ENCODE results near the gene AGBL5. TPM values are rescaled to one million over a fixed set of nuclear protein-coding genes. Genes with fewer than 3 reads are reported as not detected.

The AGBL5 gene
- polyA plus RNA-seq (2011; rRNA removed) (48.3 and 52.7 TPM in 2 replicates), polyA plus RNA-seq (2017; fragmentation: RNase III; extraction: RNeasy Plus Mini Kit Qiagen cat#74134 plus additional on column Dnase treatment) (25.5 to 28.3 TPM (median 26.1 TPM) in 3 replicates), polyA minus RNA-seq (2011; rRNA and poly(A)+ RNA removed) (71.9 and 86.3 TPM in 2 replicates)
- polyA plus RNA-seq (2012; cell fraction: cytosol; rRNA removed): 34.6 and 40.5 TPM in 2 replicates
- 24.6 and 27.4 TPM in 2 replicates for polyA plus RNA-seq (2012; cell fraction: nucleus; rRNA removed)

GRCh38 chr2:27050996-27051901 is at the start of gene AGBL5:
AGBL5 (plus strand) TSS chr2:27051668; CDS start chr2:27052959, 1,291 bp downstream.
- peak; percentile 74 to 82 for ATAC-seq
- DNase-seq (ENCODE audit: low read depth in 1 of 2, low spot score in 1 of 2): peak; percentile 98 to 100
- Histone ChIP-seq H3K4me1 (peaks cover 13% of the 10 kb centered on the region; the same call in 2 of the 3 replicates), H3K4me3 (peak within 1 kb of the TSS; percentile 86), H3K27ac (peak within 1 kb of the TSS; percentile 83 to 93), H3K9me3 (no peaks in the 10 kb centered on the region), H3K4me2 (peak within 1 kb of the TSS; percentile 89)
- TF ChIP-seq HOXB5 (CRISPR knock-in tag; IDR thresholded peaks at IDR 0.05) (peak; percentile 76; the same call in 1 of the 2 replicates), POLR2A (IDR thresholded peaks at IDR 0.05; ENCODE audit: low read length) (peak; percentile 47), PBX3 (IDR thresholded peaks at IDR 0.05) (peak; percentile 55; the same call in 1 of the 2 replicates), MYC (IDR thresholded peaks at IDR 0.05; ENCODE audit: borderline replicate concordance, low read length) (peak; percentile 58; the same call in 1 of the 2 replicates), HOXA7 (CRISPR knock-in tag; IDR thresholded peaks at IDR 0.05) (peak; percentile 72), HDAC2 (IDR thresholded peaks at IDR 0.05) (no peak; the same call in 1 of the 2 replicates), BCL3 (IDR thresholded peaks at IDR 0.05) (peak; percentile 87; the same call in 2 of the 3 replicates), USF2 (IDR thresholded peaks at IDR 0.05) (no peak), NFE2L2 (conservative IDR thresholded peaks at IDR 0.05; ENCODE audit: low read length) (peak; percentile 20; the same call in 1 of the 2 replicates), E2F6 (IDR thresholded peaks at IDR 0.05; ENCODE audit: borderline replicate concordance, low read depth) (peak; percentile 99), CHD2 (IDR thresholded peaks at IDR 0.05; ENCODE audit: low read length, partially characterized antibody) (peak; percentile 18), NPAS2 (CRISPR knock-in tag; IDR thresholded peaks at IDR 0.05; ENCODE audit: borderline replicate concordance) (no peak; the same call in 1 of the 2 replicates), POLR2AphosphoS2 (conservative IDR thresholded peaks at IDR 0.05; ENCODE audit: low read length) (peak; percentile 96), MAZ (IDR thresholded peaks at IDR 0.05; ENCODE audit: borderline replicate concordance, low read depth, low read length) (0 out of 2 replicates have a peak, but pooled peaks have one; percentile 36), ATOH8 (CRISPR knock-in tag; IDR thresholded peaks at IDR 0.05; ENCODE audit: low read depth) (peak; percentile 87), EHMT2 (IDR thresholded peaks at IDR 0.05; ENCODE audit: low read depth) (no peak), PHF8 (IDR thresholded peaks at IDR 0.05; ENCODE audit: borderline replicate concordance, low read depth) (peak; percentile 48; the same call in 1 of the 2 replicates), JUN (IDR thresholded peaks at IDR 0.05) (peak; percentile 65 to 78), FOSL2 (IDR thresholded peaks at IDR 0.05) (no peak), FOSL2 (CRISPR knock-in tag; IDR thresholded peaks at IDR 0.05) (peak; percentile 1; the same call in 1 of the 2 replicates), SREBF2 (IDR thresholded peaks at IDR 0.05) (peak; percentile 93), TFCP2L1 (CRISPR knock-in tag; IDR thresholded peaks at IDR 0.05) (peak; percentile 95; the same call in 1 of the 2 replicates), HMGXB4 (CRISPR knock-in tag; IDR thresholded peaks at IDR 0.05; ENCODE audit: borderline replicate concordance) (peak; percentile 62; the same call in 1 of the 2 replicates), HOXB13 (CRISPR knock-in tag; IDR thresholded peaks at IDR 0.05; ENCODE audit: low read depth) (no peak), ZC3H11A (IDR thresholded peaks at IDR 0.05) (no peak), FOSB (CRISPR knock-in tag; IDR thresholded peaks at IDR 0.05) (peak; percentile 77; the same call in 1 of the 2 replicates), RCOR1 (IDR thresholded peaks at IDR 0.05; ENCODE audit: low read depth, low read length) (peak; percentile 77; the same call in 1 of the 2 replicates), MAX (IDR thresholded peaks at IDR 0.05) (peak; percentile 100), KDM1A (IDR thresholded peaks at IDR 0.05; ENCODE audit: low read depth) (no peak), RARB (CRISPR knock-in tag; IDR thresholded peaks at IDR 0.05) (peak; percentile 95)
- peak; percentile 18 for FAIRE-seq
- WGBS (ENCODE audit: missing lambda C conversion rate): under 1% methylated on average over 46 of the region's 67 CpGs
- POLR2A ChIA-PET: interaction anchor here (0.7 to 3.3 kb wide), 18 partner anchors 10 to 331 kb away, joined by 3 to 37 read pairs (median 6); partner anchors contain the start of genes KHK, OST4 and TMEM214
- CTCF ChIA-PET: interaction anchor here (0.6 to 13.5 kb wide), 21 partner anchors 9 to 252 kb away, joined by 3 to 143 read pairs (median 5); partner anchors contain the start of genes OST4 and TMEM214
